Keratinocyte (primary cell): Measurements from ENCODE around the gene PAPPA. TPM values are rescaled to one million over a fixed set of nuclear protein-coding genes. Genes with fewer than 3 reads are reported as not detected.
A peak's percentile ranks its signal among the peaks of the same experiment; 100 is the strongest.

Experiments
- DNase-seq: peaks from one replicate; pipeline ENCODE4 v3.0.0-alpha.2; 2011; ENCODE audit warnings: low read depth, missing footprints, low spot score
- FAIRE-seq: peaks from 2 replicates; lab custom pipeline; 2011; peaks lifted over from hg19 to GRCh38; lab: Jason Lieb, UNC
- H2AFZ ChIP-seq: 2 replicates; pipeline ENCODE4 v1.6.0; 2012; ENCODE audit warnings: low read length, control low read depth, inconsistent platforms; ENCODE audit not compliant: control insufficient read depth
- H3K27ac ChIP-seq: 2 replicates; pipeline ENCODE4 v1.5.1; 2011; ENCODE audit warnings: low read length; ENCODE audit not compliant: control insufficient read depth, insufficient read depth
- H3K27me3 ChIP-seq: 3 replicates; pipeline ENCODE4 v1.6.0; 2011; ENCODE audit warnings: low read length; ENCODE audit not compliant: control insufficient read depth, insufficient read depth; ENCODE audit errors: extremely low read depth
- H3K36me3 ChIP-seq, 2 experiments: 2 replicates in 1 of 2; 3 replicates in 1 of 2; pipeline ENCODE4 v1.5.1; 2011; ENCODE audit warnings: low read length in 2 of 2, mild to moderate bottlenecking in 1 of 2; ENCODE audit not compliant: control insufficient read depth in 2 of 2, insufficient read depth in 2 of 2; ENCODE audit errors: extremely low read depth in 1 of 2
- H3K4me1 ChIP-seq: 3 replicates; pipeline ENCODE4 v1.5.1; 2011; ENCODE audit warnings: low read length; ENCODE audit not compliant: control insufficient read depth, insufficient read depth; ENCODE audit errors: extremely low read depth
- H3K4me2 ChIP-seq: 3 replicates; pipeline ENCODE4 v1.6.0; 2011; ENCODE audit warnings: low read depth, low read length; ENCODE audit not compliant: control insufficient read depth, insufficient read depth; ENCODE audit errors: extremely low read depth
- H3K4me3 ChIP-seq, 3 experiments: fragments of 200-600 bp in 1 of 3; sonication (generic) in 1 of 3; 2 replicates in 2 of 3; 3 replicates in 1 of 3; pipeline ENCODE4 v1.5.1; 2011 to 2016; ENCODE audit warnings: low read length in 3 of 3, mild to moderate bottlenecking in 3 of 3, control low read depth in 2 of 3, inconsistent platforms in 1 of 3, low read depth in 1 of 3, mixed read lengths in 1 of 3, mixed run types in 1 of 3, moderate library complexity in 1 of 3; ENCODE audit not compliant: control insufficient read depth in 2 of 3, insufficient read depth in 2 of 3; ENCODE audit errors: extremely low read depth in 1 of 3
- H3K79me2 ChIP-seq: 2 replicates; pipeline ENCODE4 v1.6.0; 2012; ENCODE audit warnings: low read length; ENCODE audit not compliant: control insufficient read depth, insufficient read depth
- H3K9ac ChIP-seq: 3 replicates; pipeline ENCODE4 v1.6.0; 2011; ENCODE audit warnings: low read length; ENCODE audit not compliant: control insufficient read depth, insufficient read depth; ENCODE audit errors: extremely low read depth
- H3K9me1 ChIP-seq: 3 replicates; pipeline ENCODE4 v1.6.0; 2011; ENCODE audit warnings: low read length; ENCODE audit not compliant: control insufficient read depth, insufficient read depth; ENCODE audit errors: extremely low read depth
- H3K9me3 ChIP-seq: 2 replicates; pipeline ENCODE4 v1.5.1; 2012; ENCODE audit warnings: low read depth, low read length; ENCODE audit not compliant: control insufficient read depth
- H4K20me1 ChIP-seq: 3 replicates; pipeline ENCODE4 v1.6.0; 2011; ENCODE audit warnings: low read length; ENCODE audit not compliant: control insufficient read depth, insufficient read depth; ENCODE audit errors: extremely low read depth
- EZH2 ChIP-seq: IDR thresholded peaks from one replicate; pipeline ENCODE4 v1.6.1; 2012; ENCODE audit warnings: inconsistent platforms, mild to moderate bottlenecking, low read length, moderate library complexity
- dilution Hi-C: fragments of 300-500 bp; cut with MboI; formaldehyde crosslinking; loops from one replicate; pipeline ENCODE4 v1.7.0; 2020; ENCODE audit warnings: low sequenced_read_pairs; ENCODE audit not compliant: extremely low pct_ligation_motif_present
- polyA plus RNA-seq, 5 experiments: library from polyadenylated mRNA; depleted of rRNA in 3 of 5; stranded (reverse) in 3 of 5; stranded (forward) in 1 of 5; unstranded in 1 of 5; fragments of >200 nt; gene quantifications; 1 replicate in 1 of 5; 2 replicates in 3 of 5; 3 replicates in 1 of 5; pipeline versions ENCODE4 v1.2.1 to v1.2.3, GENCODE V29; 2011 to 2012; ENCODE audit warnings: missing spikeins in 2 of 5, low read depth in 1 of 5, low replicate concordance in 1 of 5
- TF ChIP-seq, protein P1 (sequence below), 3 experiments: IDR thresholded peaks in 1 of 3; conservative IDR thresholded peaks in 1 of 3; optimal IDR thresholded peaks in 1 of 3; 2 replicates in 2 of 3; 3 replicates in 1 of 3; pipeline versions ENCODE3 to v1.5.1; 2011; ENCODE audit warnings: low read length in 3 of 3, mild to moderate bottlenecking in 3 of 3, moderate library complexity in 2 of 3, control low read depth in 1 of 3, inconsistent platforms in 1 of 3; ENCODE audit not compliant: insufficient read depth in 2 of 3; ENCODE audit errors: extremely low read depth in 1 of 3

PAPPA gene
- polyA plus RNA-seq, 1 donor (not counting 4 experiments of a cell fraction or from before 2014, with no cell fraction given) = 0.77 TPM

DNA sequence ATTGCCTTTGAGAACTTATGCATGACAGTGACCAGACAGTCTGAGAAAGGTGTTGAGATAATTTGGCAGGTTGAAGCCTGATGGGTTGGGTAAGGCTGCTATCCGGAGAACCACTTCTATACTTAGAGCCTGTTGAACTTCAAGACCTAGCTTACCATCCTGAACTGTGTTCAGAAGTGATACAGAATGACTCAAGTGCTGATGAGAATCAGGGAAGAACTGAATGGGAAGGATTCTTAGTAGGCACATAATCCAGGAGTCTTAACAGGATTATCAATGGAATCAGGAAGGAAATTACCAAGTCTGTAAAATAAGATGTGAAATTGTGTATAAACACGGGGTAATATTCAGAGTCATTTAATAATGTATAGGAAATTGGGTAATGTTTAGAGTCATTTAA is 9.0 kb upstream of the PAPPA start:
- Histone ChIP-seq H3K9me1 (no peaks in the 10 kb centered on the region), H3K27ac (peak overlapping the region; percentile 33), H3K9me3 (no peaks in the 10 kb centered on the region), H4K20me1 (no peaks in the 10 kb centered on the region), H3K27me3 (no peaks in the 10 kb centered on the region), H3K4me1 (peaks cover 12% of the 10 kb centered on the region), H3K9ac (no peak overlapping the region), H3K4me2 (no peak overlapping the region), H2AFZ (no peak overlapping the region), H3K36me3 (no peaks in the 10 kb centered on the region), H3K4me3 (no peak overlapping the region), H3K79me2 (no peaks in the 10 kb centered on the region)
- no peak for DNase-seq
- dilution Hi-C loops = no loop called here
- TF ChIP-seq, protein P1, sequence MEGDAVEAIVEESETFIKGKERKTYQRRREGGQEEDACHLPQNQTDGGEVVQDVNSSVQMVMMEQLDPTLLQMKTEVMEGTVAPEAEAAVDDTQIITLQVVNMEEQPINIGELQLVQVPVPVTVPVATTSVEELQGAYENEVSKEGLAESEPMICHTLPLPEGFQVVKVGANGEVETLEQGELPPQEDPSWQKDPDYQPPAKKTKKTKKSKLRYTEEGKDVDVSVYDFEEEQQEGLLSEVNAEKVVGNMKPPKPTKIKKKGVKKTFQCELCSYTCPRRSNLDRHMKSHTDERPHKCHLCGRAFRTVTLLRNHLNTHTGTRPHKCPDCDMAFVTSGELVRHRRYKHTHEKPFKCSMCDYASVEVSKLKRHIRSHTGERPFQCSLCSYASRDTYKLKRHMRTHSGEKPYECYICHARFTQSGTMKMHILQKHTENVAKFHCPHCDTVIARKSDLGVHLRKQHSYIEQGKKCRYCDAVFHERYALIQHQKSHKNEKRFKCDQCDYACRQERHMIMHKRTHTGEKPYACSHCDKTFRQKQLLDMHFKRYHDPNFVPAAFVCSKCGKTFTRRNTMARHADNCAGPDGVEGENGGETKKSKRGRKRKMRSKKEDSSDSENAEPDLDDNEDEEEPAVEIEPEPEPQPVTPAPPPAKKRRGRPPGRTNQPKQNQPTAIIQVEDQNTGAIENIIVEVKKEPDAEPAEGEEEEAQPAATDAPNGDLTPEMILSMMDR (optimal IDR thresholded peaks at IDR 0.05 in 1 of 3, IDR thresholded peaks at IDR 0.05 in 1 of 3, conservative IDR thresholded peaks at IDR 0.05 in 1 of 3; ENCODE audit: extremely low read depth in 1 of 3, insufficient read depth in 2 of 3, low read length in 3 of 3) = no peak
- TF ChIP-seq EZH2 = no peak
- FAIRE-seq = peak; percentile 74

DNA sequence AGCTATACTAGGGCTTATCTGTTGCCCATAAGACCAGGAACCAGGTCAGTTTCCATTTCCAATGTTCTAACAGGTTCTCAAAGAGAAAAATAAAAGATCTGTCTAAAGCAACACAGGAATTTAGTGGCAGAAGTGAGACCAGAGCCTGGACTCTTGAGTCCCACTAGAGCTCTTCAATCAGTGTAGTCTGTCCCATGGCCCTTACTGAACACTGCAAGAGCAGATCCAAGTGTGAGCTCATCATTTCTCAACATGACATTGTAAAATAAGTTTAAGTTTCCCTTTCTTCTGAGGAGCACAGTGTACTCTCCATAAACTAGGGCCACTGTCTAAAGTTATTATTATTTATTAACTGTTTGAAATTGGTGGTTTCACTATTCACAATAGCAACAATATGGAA is 8.6 kb upstream of the PAPPA start:
- no peaks in the 10 kb centered on the region for H4K20me1 ChIP-seq
- H3K36me3 ChIP-seq = no peaks in the 10 kb centered on the region
- H3K4me3 ChIP-seq = no peak overlapping the region
- H3K9me1 ChIP-seq = no peaks in the 10 kb centered on the region
- H3K27ac ChIP-seq = no peak overlapping the region
- no peak overlapping the region for H2AFZ ChIP-seq
- no peak overlapping the region for H3K9ac ChIP-seq
- no peaks in the 10 kb centered on the region for H3K27me3 ChIP-seq
- DNase-seq = no peak
- H3K79me2 ChIP-seq = no peaks in the 10 kb centered on the region
- TF ChIP-seq, protein P1 (optimal IDR thresholded peaks at IDR 0.05 in 1 of 3, IDR thresholded peaks at IDR 0.05 in 1 of 3, conservative IDR thresholded peaks at IDR 0.05 in 1 of 3; ENCODE audit: extremely low read depth in 1 of 3, insufficient read depth in 2 of 3, low read length in 3 of 3) = no peak
- no peak for TF ChIP-seq EZH2
- dilution Hi-C loops = no loop called here
- no peak for FAIRE-seq
- H3K4me2 ChIP-seq = no peak overlapping the region
- H3K4me1 ChIP-seq = peaks cover 12% of the 10 kb centered on the region
- H3K9me3 ChIP-seq = no peaks in the 10 kb centered on the region
